8988T (cell line): ENCODE results near the gene ZIC2.
"Not testable (repeated sequence)": the region's sequence is repeated elsewhere in the genome, so short reads cannot be mapped to it uniquely, and the experiment has no call there.

ENCODE experiments used
- DNase-seq: peaks from one replicate; pipeline ENCODE4 v3.0.0; 2011

Gene ZIC2

DNA sequence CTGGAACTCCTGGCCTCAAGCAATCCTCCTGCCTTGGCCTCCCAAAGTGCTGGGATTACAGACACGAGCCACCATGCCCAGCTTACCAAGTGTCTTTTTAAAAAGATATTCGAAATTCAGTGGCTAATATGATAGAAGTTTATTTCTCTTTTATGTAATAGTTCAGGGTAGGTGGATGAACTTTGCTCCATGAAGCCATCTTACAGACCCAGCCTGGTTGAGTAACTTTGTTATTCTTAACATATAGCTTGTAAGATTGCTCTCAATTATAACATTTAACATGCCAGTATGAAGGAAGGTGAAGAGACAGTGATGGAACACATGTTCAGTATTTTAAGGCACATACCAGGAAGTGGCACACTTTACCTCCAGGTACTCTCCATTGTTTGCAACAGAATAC, 42.4 kb downstream of the ZIC2 start:
- DNase-seq, result no peak

DNA sequence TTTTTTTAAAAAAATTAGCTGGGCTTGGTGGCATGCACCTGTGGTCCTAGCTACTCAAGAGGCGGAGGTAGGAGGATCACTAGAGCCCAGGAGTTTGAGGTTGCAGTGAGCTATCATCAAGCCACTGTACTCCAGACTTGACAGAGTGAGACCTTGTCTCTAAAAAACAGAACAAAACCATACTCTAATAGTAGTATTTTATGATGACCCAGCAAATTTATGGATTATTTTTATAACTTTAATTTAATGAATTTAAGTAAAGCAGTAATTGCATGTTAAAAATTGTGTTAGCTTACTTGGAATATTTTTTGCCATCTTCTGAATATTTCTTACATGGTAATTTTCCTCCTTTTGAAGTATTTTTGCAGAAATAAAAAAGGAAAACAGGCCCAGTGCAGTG, 48.3 kb downstream of the ZIC2 start:
- no peak for DNase-seq

DNA sequence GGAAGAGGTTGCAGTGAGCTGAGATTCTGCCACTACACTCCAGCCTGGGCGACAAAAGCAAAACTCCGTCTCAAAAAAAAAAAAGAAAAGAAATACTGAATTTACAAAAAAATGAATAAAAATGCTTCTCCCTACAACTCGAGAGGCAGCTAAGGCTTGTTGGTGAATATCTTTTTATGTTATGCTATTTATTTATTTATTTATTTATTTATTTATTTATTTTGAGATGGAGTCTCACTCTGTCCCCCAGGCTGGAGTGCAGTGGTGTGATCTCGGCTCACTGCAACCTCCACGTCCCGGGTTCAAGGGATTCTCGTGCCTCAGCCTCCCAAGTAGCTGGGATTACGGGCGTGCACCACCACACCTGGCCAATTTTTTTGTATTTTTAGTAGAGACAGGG, 51.1 kb downstream of the ZIC2 start:
- not testable (repeated sequence) for DNase-seq

DNA sequence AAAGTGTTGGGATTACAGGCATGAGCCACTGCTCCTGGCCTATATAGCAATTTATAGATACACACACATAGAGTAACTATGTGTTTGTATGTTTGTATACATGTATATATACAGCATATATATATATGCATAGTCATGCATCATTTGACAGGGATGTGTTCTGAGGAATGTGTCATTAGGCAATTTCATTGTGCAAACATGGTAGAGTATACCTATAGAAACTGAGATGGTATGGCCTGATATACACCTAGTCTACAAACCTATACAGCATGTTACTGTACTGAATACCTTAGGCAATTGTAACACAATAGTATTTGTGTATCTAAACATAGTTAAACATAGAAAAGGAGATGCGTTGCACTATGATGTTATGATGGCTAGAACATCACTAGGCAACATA, 54.4 kb downstream of the ZIC2 start:
- no peak for DNase-seq
